ENCODE results near the gene MLLT1. TPM values are rescaled to one million over a fixed set of nuclear protein-coding genes. Genes with fewer than 3 reads are reported as not detected.
"Not testable (repeated sequence)": the region's sequence is repeated elsewhere in the genome, so short reads cannot be mapped to it uniquely, and the experiment has no call there.

MLLT1 gene
- total and polyA plus RNA-seq, 12 donors, result 21.4 to 48.3 (median 31.7) TPM

DNA sequence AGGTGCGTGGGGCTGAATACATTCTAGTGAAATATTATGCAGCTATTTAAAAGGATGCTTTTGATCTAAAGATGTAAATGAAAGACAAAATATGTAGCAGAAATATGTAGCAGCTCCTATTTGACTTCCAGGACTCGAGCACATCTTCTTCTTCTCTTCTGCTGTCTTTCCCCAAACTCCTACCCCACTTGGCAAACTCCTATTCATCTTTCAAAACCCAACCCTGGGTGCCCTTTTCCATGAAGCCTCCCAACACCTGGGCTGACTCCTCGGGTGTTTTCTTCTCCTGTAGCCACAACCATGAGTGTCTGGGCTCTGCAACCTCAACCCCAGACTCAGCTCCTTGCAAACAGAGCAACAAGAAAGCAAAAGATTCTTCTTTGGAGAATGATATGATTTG lies 42.5 kb upstream of the MLLT1 start:
- Histone ChIP-seq H3K4me1 (no peaks in the 10 kb centered on the region), H3K27me3 (peaks cover 0 to 45% (median 8%) of the 10 kb centered on the region in 7 donors), H3K4me3 (no peak overlapping the region), H3K27ac (no peak overlapping the region), H3K9me3 (no peaks in the 10 kb centered on the region), H3K36me3 (no peaks in the 10 kb centered on the region)
- intact Hi-C loops (cut with DNase I), result no loop called here
- DNase-seq (no peak), ATAC-seq (no peak)
- TF ChIP-seq, protein P1, sequence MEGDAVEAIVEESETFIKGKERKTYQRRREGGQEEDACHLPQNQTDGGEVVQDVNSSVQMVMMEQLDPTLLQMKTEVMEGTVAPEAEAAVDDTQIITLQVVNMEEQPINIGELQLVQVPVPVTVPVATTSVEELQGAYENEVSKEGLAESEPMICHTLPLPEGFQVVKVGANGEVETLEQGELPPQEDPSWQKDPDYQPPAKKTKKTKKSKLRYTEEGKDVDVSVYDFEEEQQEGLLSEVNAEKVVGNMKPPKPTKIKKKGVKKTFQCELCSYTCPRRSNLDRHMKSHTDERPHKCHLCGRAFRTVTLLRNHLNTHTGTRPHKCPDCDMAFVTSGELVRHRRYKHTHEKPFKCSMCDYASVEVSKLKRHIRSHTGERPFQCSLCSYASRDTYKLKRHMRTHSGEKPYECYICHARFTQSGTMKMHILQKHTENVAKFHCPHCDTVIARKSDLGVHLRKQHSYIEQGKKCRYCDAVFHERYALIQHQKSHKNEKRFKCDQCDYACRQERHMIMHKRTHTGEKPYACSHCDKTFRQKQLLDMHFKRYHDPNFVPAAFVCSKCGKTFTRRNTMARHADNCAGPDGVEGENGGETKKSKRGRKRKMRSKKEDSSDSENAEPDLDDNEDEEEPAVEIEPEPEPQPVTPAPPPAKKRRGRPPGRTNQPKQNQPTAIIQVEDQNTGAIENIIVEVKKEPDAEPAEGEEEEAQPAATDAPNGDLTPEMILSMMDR (IDR thresholded peaks at IDR 0.05), result no peak
- 52 to 57% methylated on average over 3 of the region's 3 CpGs for WGBS, 2 donors

DNA sequence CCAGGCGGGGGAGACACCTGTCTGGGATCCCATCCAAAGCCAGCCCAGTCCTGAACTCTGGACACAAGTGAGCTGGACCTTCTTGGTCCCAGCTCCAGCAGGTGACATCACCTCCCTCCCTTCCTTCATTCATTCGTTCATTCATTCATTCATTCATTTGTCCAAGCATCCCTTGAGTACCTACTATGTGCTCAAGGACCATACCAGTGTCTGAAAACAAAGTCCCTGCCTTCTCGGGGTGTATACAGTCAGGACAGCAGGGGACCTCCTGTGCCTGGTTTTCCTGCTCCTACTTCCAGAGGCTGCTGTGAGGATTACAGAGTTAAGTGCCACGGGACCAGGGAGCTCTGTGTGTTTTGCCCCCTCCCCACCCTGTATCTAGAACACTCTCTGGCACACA lies 39.6 kb upstream of the MLLT1 start:
- ATAC-seq (no peak), DNase-seq (no peak)
- no peaks in the 10 kb centered on the region for H3K9me3 ChIP-seq
- WGBS, 2 donors, result 27 to 36% methylated on average over 4 of the region's 4 CpGs
- peaks cover 0 to 37% (median 8%) of the 10 kb centered on the region in 7 donors for H3K27me3 ChIP-seq
- TF ChIP-seq, protein P1 (IDR thresholded peaks at IDR 0.05), result no peak
- no peaks in the 10 kb centered on the region for H3K4me1 ChIP-seq
- intact Hi-C loops (cut with DNase I), result no loop called here
- H3K4me3 ChIP-seq, result no peak overlapping the region
- H3K27ac ChIP-seq, result no peak overlapping the region
- H3K36me3 ChIP-seq, result no peaks in the 10 kb centered on the region

DNA sequence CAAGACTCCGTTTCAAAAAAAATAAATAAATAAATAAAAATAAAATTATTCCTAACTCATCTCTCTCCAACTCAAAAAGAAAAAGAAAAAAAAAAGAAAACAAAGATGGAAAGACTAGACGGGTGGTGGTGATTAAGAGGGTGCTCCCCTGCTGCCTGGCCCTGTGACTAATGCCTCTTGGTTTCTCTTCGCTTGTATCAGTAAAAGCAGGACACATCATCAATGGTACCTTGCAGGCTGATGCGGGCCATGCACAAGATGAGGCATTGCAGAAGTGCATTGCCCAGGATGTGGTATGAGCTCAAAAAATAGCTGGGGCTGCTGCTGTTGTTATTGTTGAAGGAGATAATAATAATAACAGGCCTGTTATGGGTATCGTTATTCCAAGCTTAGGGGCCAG lies 39.0 kb upstream of the MLLT1 start:
- TF ChIP-seq, protein P1 (IDR thresholded peaks at IDR 0.05), result no peak
- Histone ChIP-seq H3K4me3 (no peak overlapping the region), H3K4me1 (no peaks in the 10 kb centered on the region), H3K9me3 (peaks cover 0 to 6% (median 0%) of the 10 kb centered on the region in 11 donors), H3K36me3 (no peaks in the 10 kb centered on the region), H3K27me3 (peaks cover 0 to 37% (median 8%) of the 10 kb centered on the region in 7 donors), H3K27ac (no peak overlapping the region)
- 76 to 79% methylated on average over 5 of the region's 5 CpGs for WGBS, 2 donors
- no peak for DNase-seq
- no peak for ATAC-seq
- intact Hi-C loops (cut with DNase I), result no loop called here

DNA sequence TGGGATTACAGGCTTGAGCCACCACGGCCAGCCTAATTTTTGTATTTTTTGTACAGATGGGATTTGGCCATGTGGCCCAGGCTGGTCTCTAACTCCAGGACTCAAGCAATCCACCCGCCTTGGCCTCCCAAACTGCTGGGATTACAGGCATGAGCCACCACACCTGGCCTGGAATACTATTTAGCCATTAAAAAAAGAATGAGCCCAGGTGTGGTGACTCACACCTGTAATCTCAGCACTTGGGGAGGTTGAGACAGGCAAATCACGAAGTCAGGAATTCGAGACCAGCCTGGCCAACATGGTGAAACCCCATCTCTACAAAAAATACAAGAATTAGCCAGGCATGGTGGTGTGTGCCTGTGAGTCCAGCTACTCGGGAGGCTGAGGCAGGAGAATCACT lies 35.9 kb upstream of the MLLT1 start:
- H3K27me3 ChIP-seq, result peaks cover 0 to 22% (median 0%) of the 10 kb centered on the region in 7 donors
- WGBS, 2 donors, result 80 to 83% methylated on average over 5 of the region's 5 CpGs
- H3K4me3 ChIP-seq; intact Hi-C loops (cut with DNase I); H3K36me3 ChIP-seq; DNase-seq; ATAC-seq; H3K4me1 ChIP-seq; H3K27ac ChIP-seq: not testable (repeated sequence)
- peaks cover 0 to 16% (median 0%) of the 10 kb centered on the region in 11 donors for H3K9me3 ChIP-seq

DNA sequence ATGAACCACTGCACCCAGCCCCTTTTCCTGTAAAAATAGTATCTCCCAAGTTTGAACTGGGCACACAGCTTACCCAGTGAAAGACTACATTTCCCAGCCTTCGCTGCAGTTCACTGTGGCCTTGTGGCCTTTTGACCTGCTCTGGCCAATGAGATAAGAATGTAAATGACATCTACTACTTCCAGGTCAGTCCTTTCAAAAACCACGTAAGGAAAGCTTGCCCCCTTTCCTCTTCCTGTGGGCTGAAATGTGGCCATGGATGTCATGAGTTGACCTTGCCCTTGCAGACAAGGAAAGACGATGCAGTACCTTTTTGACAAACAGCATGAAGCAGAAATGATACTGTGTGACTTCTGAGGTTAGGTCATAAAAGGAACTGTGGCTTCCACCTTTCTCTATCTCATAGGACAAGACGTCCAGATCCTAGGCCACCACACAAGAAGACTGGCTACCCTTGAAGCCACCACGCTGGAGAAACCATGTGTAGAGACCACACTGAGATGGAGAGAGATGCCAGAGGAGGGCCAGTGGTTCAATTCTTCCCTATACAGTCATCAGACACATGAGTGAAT lies 33.7 kb upstream of the MLLT1 start:
- DNase-seq (no peak), ATAC-seq (no peak)
- 68 to 72% methylated on average over 5 of the region's 5 CpGs for WGBS, 2 donors
- Histone ChIP-seq H3K36me3 (no peaks in the 10 kb centered on the region), H3K4me1 (no peaks in the 10 kb centered on the region), H3K9me3 (peaks cover 0 to 16% (median 0%) of the 10 kb centered on the region in 11 donors), H3K27ac (no peak overlapping the region), H3K4me3 (no peak overlapping the region), H3K27me3 (peaks cover 0 to 5% (median 0%) of the 10 kb centered on the region in 7 donors)
- intact Hi-C loops (cut with DNase I), result no loop called here
- TF ChIP-seq, protein P1 (IDR thresholded peaks at IDR 0.05), result no peak
